Retinal pigment epithelial cell (primary cell): ENCODE results near the gene CDYL2.
"Not testable (repeated sequence)": the region's sequence is repeated elsewhere in the genome, so short reads cannot be mapped to it uniquely, and the experiment has no call there.

Experiments
- DNase-seq: peaks from one replicate; pipeline ENCODE4 v3.0.0-alpha.2; 2010; ENCODE audit warnings: low read depth
- H3K4me3 ChIP-seq: 2 replicates; pipeline ENCODE4 v1.5.1; 2011; ENCODE audit warnings: mild to moderate bottlenecking, low read length, control low read depth, moderate library complexity
- CTCF ChIP-seq: conservative IDR thresholded peaks from 2 replicates; pipeline ENCODE4 v1.5.1; 2011; ENCODE audit warnings: low read depth, low read length, control low read depth, inconsistent platforms

Gene CDYL2

GRCh38 chr16:80656711-80657150, 147.7 kb downstream of the CDYL2 start:
- no peak for DNase-seq

GRCh38 chr16:80656161-80656560, 148.2 kb downstream of the CDYL2 start:
- TF ChIP-seq CTCF = no peak
- H3K4me3 ChIP-seq = no peak overlapping the region
- DNase-seq = no peak

More at GRCh38 chr16:80656711-80657150, 147.7 kb downstream of the CDYL2 start:
- TF ChIP-seq CTCF = no peak
- no peak overlapping the region for H3K4me3 ChIP-seq

GRCh38 chr16:80655751-80656150, 148.6 kb downstream of the CDYL2 start:
- no peak overlapping the region for H3K4me3 ChIP-seq
- TF ChIP-seq CTCF = no peak

GRCh38 chr16:80654094-80654862, 150.1 kb downstream of the CDYL2 start:
- TF ChIP-seq CTCF = no peak
- no peak for DNase-seq
- no peak overlapping the region for H3K4me3 ChIP-seq

More at GRCh38 chr16:80655751-80656150, 148.6 kb downstream of the CDYL2 start:
- DNase-seq = no peak

GRCh38 chr16:80652441-80652840, 152.0 kb downstream of the CDYL2 start:
- TF ChIP-seq CTCF = no peak
- no peak overlapping the region for H3K4me3 ChIP-seq
- no peak for DNase-seq

GRCh38 chr16:80650281-80650680, 154.1 kb downstream of the CDYL2 start:
- not testable (repeated sequence) for DNase-seq

GRCh38 chr16:80640316-80640715, 164.1 kb downstream of the CDYL2 start:
- DNase-seq = no peak
- TF ChIP-seq CTCF = no peak
- no peak overlapping the region for H3K4me3 ChIP-seq

More at GRCh38 chr16:80650281-80650680, 154.1 kb downstream of the CDYL2 start:
- H3K4me3 ChIP-seq = not testable (repeated sequence)
